DMS153 (cell line): ENCODE data around the gene PDE11A.
"Not testable (repeated sequence)": the region's sequence is repeated elsewhere in the genome, so short reads cannot be mapped to it uniquely, and the experiment has no call there.

ENCODE experiments used
- DNase-seq: peaks from one replicate; lab custom pipeline; 2025; lab: John Stamatoyannopoulos, UW

PDE11A gene

GRCh38 chr2:177881921-177882320 is 190.7 kb downstream of the PDE11A start:
- no peak for DNase-seq

GRCh38 chr2:177881008-177881747 is 191.4 kb downstream of the PDE11A start:
- no peak for DNase-seq

GRCh38 chr2:177880285-177880684 is 192.3 kb downstream of the PDE11A start:
- DNase-seq, result no peak

- DNase-seq, result no peak
These were observed 195.6 kb downstream of the PDE11A start for GRCh38 chr2:177876950-177877349.

GRCh38 chr2:177874686-177875085 is 197.9 kb downstream of the PDE11A start:
- no peak for DNase-seq

GRCh38 chr2:177873915-177874314 is 198.7 kb downstream of the PDE11A start:
- no peak for DNase-seq

GRCh38 chr2:177872286-177872685 is 200.3 kb downstream of the PDE11A start:
- DNase-seq, result no peak

GRCh38 chr2:177869912-177870311 is 202.7 kb downstream of the PDE11A start:
- no peak for DNase-seq

- no peak for DNase-seq
These were observed 203.4 kb downstream of the PDE11A start for GRCh38 chr2:177869209-177869608.

- no peak for DNase-seq
These were observed 203.8 kb downstream of the PDE11A start for GRCh38 chr2:177868806-177869205.

GRCh38 chr2:177857538-177857937 is 215.0 kb downstream of the PDE11A start:
- DNase-seq, result no peak

GRCh38 chr2:177852389-177852788 is 220.2 kb downstream of the PDE11A start:
- no peak for DNase-seq

- no peak for DNase-seq
These were observed 229.4 kb downstream of the PDE11A start for GRCh38 chr2:177843188-177843587.

GRCh38 chr2:177842243-177842642 is 230.3 kb downstream of the PDE11A start:
- DNase-seq, result no peak

- not testable (repeated sequence) for DNase-seq
These were observed 237.0 kb downstream of the PDE11A start for GRCh38 chr2:177835418-177836204.

GRCh38 chr2:177832611-177833433 is 239.8 kb downstream of the PDE11A start:
- DNase-seq, result no peak

GRCh38 chr2:177830881-177831386 is 241.6 kb downstream of the PDE11A start:
- peak; percentile 60 for DNase-seq

GRCh38 chr2:177828557-177828956 is 244.0 kb downstream of the PDE11A start:
- no peak for DNase-seq

GRCh38 chr2:177826897-177827296 is 245.7 kb downstream of the PDE11A start:
- no peak for DNase-seq

GRCh38 chr2:177822941-177823340 is 249.6 kb downstream of the PDE11A start:
- no peak for DNase-seq

- no peak for DNase-seq
These were observed 254.2 kb downstream of the PDE11A start for GRCh38 chr2:177818412-177818811.

- DNase-seq, result peak; percentile 54
These were observed 255.3 kb downstream of the PDE11A start for GRCh38 chr2:177817300-177817699.
